H1 (cell line): ENCODE data around the gene PDZD4. TPM values are rescaled to one million over a fixed set of nuclear protein-coding genes. Genes with fewer than 3 reads are reported as not detected.

Experiments used
- BRCA1 ChIP-seq: IDR thresholded peaks from 2 replicates; pipeline ENCODE4 v1.6.1; 2012; ENCODE audit warnings: low read depth, low read length, improper control_type of control experiment
- CHD1 ChIP-seq: IDR thresholded peaks from 2 replicates; pipeline ENCODE4 v1.6.1; 2012; ENCODE audit warnings: low read depth, low read length, improper control_type of control experiment
- CHD2 ChIP-seq: IDR thresholded peaks from 2 replicates; pipeline ENCODE4 v1.6.1; 2012; ENCODE audit warnings: low read length, improper control_type of control experiment
- EP300 ChIP-seq, 2 experiments: IDR thresholded peaks; 1 replicate in 1 of 2; 2 replicates in 1 of 2; pipeline ENCODE4 v1.6.1; 2011 to 2012; ENCODE audit warnings: low read depth in 2 of 2, low read length in 2 of 2, mild to moderate bottlenecking in 2 of 2, borderline replicate concordance in 1 of 2, inconsistent platforms in 1 of 2, moderate library complexity in 1 of 2
- FOSL1 ChIP-seq: IDR thresholded peaks from 2 replicates; pipeline ENCODE4 v1.6.1; 2011; ENCODE audit warnings: mild to moderate bottlenecking, low read depth, low read length, moderate library complexity; ENCODE audit not compliant: insufficient read depth
- GTF2F1 ChIP-seq: IDR thresholded peaks from 2 replicates; pipeline ENCODE4 v1.6.1; 2012; ENCODE audit warnings: low read depth, low read length, improper control_type of control experiment, borderline replicate concordance
- HDAC6 ChIP-seq: IDR thresholded peaks from one replicate; pipeline ENCODE4 v1.7.1; 2012; ENCODE audit warnings: low read depth, mild to moderate bottlenecking, inconsistent platforms, low read length, moderate library complexity
- JUND ChIP-seq: IDR thresholded peaks from 2 replicates; pipeline ENCODE4 v1.6.1; 2011; ENCODE audit warnings: mild to moderate bottlenecking, improper control_type of control experiment, low read length
- KDM4A ChIP-seq: IDR thresholded peaks from one replicate; pipeline ENCODE4 v1.7.1; 2012; ENCODE audit warnings: low read depth, mild to moderate bottlenecking, moderate library complexity, low read length, inconsistent platforms; ENCODE audit not compliant: severe bottlenecking
- PHF8 ChIP-seq: fragments of 200-600 bp; sonication (generic); conservative IDR thresholded peaks from 2 replicates; pipeline ENCODE4 v1.7.1; 2012; ENCODE audit warnings: low read depth, mild to moderate bottlenecking, inconsistent platforms, low read length, moderate library complexity
- POLR2AphosphoS5 ChIP-seq: IDR thresholded peaks from 2 replicates; pipeline ENCODE4 v1.6.1; 2011; ENCODE audit warnings: low read depth, low read length
- RFX5 ChIP-seq: IDR thresholded peaks from 2 replicates; pipeline ENCODE4 v1.6.1; 2011; ENCODE audit warnings: low read depth, low read length, improper control_type of control experiment, borderline replicate concordance
- SAP30 ChIP-seq: fragments of 300-600 bp; sonication (generic); IDR thresholded peaks from 2 replicates; pipeline ENCODE4 v1.7.1; 2012; ENCODE audit warnings: low read length, moderate library complexity, mild to moderate bottlenecking, inconsistent platforms; ENCODE audit not compliant: insufficient read depth, insufficient replicate concordance
- SIN3A ChIP-seq, 2 experiments: IDR thresholded peaks in 1 of 2; conservative IDR thresholded peaks in 1 of 2; 2 replicates each; pipeline ENCODE4 v1.6.1; 2011 to 2012; ENCODE audit warnings: low read length in 2 of 2, improper control_type of control experiment in 1 of 2, low read depth in 1 of 2, mild to moderate bottlenecking in 1 of 2
- SIRT6 ChIP-seq: IDR thresholded peaks from one replicate; pipeline ENCODE4 v1.7.1; 2012; ENCODE audit warnings: low read length, inconsistent platforms
- TAF7 ChIP-seq: optimal IDR thresholded peaks from 2 replicates; pipeline ENCODE3; 2011; ENCODE audit warnings: low read depth, mild to moderate bottlenecking, inconsistent platforms, low read length, moderate library complexity, borderline replicate concordance
- YY1 ChIP-seq: IDR thresholded peaks from 2 replicates; pipeline ENCODE4 v1.6.1; 2011; ENCODE audit warnings: low read depth, mild to moderate bottlenecking, low read length
- polyA plus RNA-seq, 7 experiments: library from polyadenylated mRNA; depleted of rRNA in 3 of 7; stranded (reverse) in 5 of 7; unstranded in 2 of 7; fragments of >200 nt in 5 of 7; fragments of 200-250 nt in 2 of 7; gene quantifications; 1 replicate in 5 of 7; 2 replicates in 1 of 7; 4 replicates in 1 of 7; pipeline versions ENCODE4 v1.2.1 to v1.2.3, GENCODE V29; 2011 to 2013; ENCODE audit warnings: missing spikeins in 2 of 7, mixed read lengths in 2 of 7
- total RNA-seq: library from RNA; stranded (reverse); fragmentation: NEBNext Ultra II Directional; extraction: Animal tissue kit (Norgen Biotek cat#: 25700); gene quantifications from 2 replicates; pipeline ENCODE4 v1.2.1, GENCODE V29; 2021
- TF ChIP-seq, protein P1 (sequence below), 3 experiments: IDR thresholded peaks; 1 replicate in 2 of 3; 2 replicates in 1 of 3; pipeline versions ENCODE4 v1.5.1 to v1.6.1; 2011; ENCODE audit warnings: low read length in 3 of 3, mild to moderate bottlenecking in 3 of 3, inconsistent platforms in 2 of 3, low read depth in 1 of 3, moderate library complexity in 1 of 3; ENCODE audit not compliant: insufficient read depth in 1 of 3; ENCODE audit errors: control extremely low read depth in 1 of 3
- TF ChIP-seq, protein P2 (sequence below): IDR thresholded peaks from 2 replicates; pipeline ENCODE4 v1.6.1; 2012; ENCODE audit warnings: low read length, inconsistent platforms

The PDZD4 gene
- total and polyA plus RNA-seq, 2 of the 8 experiments (the other 6 are each of a cell fraction or from before 2014, with no cell fraction given) = 45.8 to 169 TPM

DNA sequence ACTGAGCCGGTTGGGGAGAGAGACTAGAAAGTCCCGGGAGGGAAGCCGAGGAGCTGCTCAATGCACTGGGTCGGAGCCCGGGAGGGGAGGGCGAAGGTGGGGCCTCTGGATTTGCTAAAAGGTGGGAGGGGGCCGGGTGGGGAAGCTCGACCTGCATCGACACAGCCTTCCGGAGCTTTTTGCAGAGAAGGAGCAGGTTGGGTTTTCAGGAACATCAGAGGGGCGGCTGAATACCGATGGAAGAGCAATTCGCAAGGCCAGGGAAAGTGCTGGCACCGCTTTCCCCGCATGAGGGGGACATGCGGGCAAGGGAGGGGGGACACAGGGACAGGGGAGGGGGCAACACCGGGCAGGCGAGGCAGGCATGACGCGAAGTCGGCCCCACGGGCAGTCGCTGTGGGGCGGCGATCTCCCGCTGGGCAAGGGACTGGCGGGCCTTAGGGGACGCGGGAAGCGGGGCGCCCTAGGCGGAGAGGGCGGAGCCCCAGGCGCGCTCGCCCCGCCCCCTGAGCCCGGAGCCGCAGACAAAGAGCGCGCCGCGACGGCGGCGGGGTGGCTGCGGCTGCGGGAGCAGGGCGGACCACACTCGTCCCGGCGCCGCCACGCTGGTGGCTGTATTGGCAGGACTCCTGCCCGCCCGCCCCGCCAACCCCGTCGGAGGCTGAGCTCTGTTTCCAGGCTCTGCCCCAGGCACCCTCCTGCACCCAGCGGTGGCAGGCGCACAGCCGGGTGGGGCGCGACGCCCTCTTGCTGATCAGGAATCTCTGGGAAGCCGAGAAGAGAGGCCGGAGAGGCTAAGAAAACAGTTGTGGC is 11.6 kb downstream of the PDZD4 start (continued):
- TF ChIP-seq SIRT6 = no peak
- no peak for TF ChIP-seq SIN3A (conservative IDR thresholded peaks at IDR 0.05 in 1 of 2, IDR thresholded peaks at IDR 0.05 in 1 of 2; ENCODE audit: low read depth in 1 of 2, low read length in 2 of 2)
- TF ChIP-seq, protein P1, sequence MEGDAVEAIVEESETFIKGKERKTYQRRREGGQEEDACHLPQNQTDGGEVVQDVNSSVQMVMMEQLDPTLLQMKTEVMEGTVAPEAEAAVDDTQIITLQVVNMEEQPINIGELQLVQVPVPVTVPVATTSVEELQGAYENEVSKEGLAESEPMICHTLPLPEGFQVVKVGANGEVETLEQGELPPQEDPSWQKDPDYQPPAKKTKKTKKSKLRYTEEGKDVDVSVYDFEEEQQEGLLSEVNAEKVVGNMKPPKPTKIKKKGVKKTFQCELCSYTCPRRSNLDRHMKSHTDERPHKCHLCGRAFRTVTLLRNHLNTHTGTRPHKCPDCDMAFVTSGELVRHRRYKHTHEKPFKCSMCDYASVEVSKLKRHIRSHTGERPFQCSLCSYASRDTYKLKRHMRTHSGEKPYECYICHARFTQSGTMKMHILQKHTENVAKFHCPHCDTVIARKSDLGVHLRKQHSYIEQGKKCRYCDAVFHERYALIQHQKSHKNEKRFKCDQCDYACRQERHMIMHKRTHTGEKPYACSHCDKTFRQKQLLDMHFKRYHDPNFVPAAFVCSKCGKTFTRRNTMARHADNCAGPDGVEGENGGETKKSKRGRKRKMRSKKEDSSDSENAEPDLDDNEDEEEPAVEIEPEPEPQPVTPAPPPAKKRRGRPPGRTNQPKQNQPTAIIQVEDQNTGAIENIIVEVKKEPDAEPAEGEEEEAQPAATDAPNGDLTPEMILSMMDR (IDR thresholded peaks at IDR 0.05; ENCODE audit: control extremely low read depth in 1 of 3, insufficient read depth in 1 of 3, low read depth in 1 of 3, low read length in 3 of 3) = no peak
- no peak for TF ChIP-seq TAF7
- TF ChIP-seq, protein P2, sequence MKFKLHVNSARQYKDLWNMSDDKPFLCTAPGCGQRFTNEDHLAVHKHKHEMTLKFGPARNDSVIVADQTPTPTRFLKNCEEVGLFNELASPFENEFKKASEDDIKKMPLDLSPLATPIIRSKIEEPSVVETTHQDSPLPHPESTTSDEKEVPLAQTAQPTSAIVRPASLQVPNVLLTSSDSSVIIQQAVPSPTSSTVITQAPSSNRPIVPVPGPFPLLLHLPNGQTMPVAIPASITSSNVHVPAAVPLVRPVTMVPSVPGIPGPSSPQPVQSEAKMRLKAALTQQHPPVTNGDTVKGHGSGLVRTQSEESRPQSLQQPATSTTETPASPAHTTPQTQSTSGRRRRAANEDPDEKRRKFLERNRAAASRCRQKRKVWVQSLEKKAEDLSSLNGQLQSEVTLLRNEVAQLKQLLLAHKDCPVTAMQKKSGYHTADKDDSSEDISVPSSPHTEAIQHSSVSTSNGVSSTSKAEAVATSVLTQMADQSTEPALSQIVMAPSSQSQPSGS = no peak
- TF ChIP-seq SAP30 = no peak
- 0 out of 3 replicates have a peak, but pooled peaks of 1 of the 2 experiments have one; percentile 14 for TF ChIP-seq EP300 (IDR thresholded peaks at IDR 0.05; ENCODE audit: borderline replicate concordance in 1 of 2, low read depth in 2 of 2, low read length in 2 of 2)
- no peak for TF ChIP-seq RFX5
- TF ChIP-seq KDM4A = no peak
- TF ChIP-seq GTF2F1 = no peak
- no peak for TF ChIP-seq BRCA1
- TF ChIP-seq CHD2 = no peak
- no peak for TF ChIP-seq HDAC6
- no peak for TF ChIP-seq YY1
- peak; percentile 35; the same call in 1 of the 2 replicates for TF ChIP-seq POLR2AphosphoS5
- TF ChIP-seq JUND = no peak
- TF ChIP-seq FOSL1 = no peak
- peak; percentile 52; the same call in 1 of the 2 replicates for TF ChIP-seq PHF8
- TF ChIP-seq CHD1 = no peak
